ENCODE measurements around the gene KRTAP5-1.
"Not testable (repeated sequence)": the region's sequence is repeated elsewhere in the genome, so short reads cannot be mapped to it uniquely, and the experiment has no call there.

GRCh38 chr11:1607156-1607845 is 22.2 kb upstream of the KRTAP5-1 start:
- not testable (repeated sequence) for TF ChIP-seq CTCF (IDR thresholded peaks at IDR 0.05; ENCODE audit: low read depth, low read length); POLR2A (IDR thresholded peaks at IDR 0.05; ENCODE audit: extremely low read depth, insufficient read length)
- TF ChIP-seq, protein P1, sequence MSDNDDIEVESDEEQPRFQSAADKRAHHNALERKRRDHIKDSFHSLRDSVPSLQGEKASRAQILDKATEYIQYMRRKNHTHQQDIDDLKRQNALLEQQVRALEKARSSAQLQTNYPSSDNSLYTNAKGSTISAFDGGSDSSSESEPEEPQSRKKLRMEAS (IDR thresholded peaks at IDR 0.05; ENCODE audit: low read depth, low read length), result not testable (repeated sequence)

All from NB4 (cell line).